AG08396 (cell line): ENCODE measurements around the gene AK1.

ENCODE experiments used
- DNase-seq: peaks from one replicate; pipeline ENCODE4 v3.0.0; 2012; ENCODE audit warnings: low spot score, mixed read lengths

AK1 gene

GRCh38 chr9:127817881-127818434 is 59.5 kb downstream of the AK1 start:
- DNase-seq: no peak

- no peak for DNase-seq
Observed at GRCh38 chr9:127816728-127817127, 60.7 kb downstream of the AK1 start.
